IMR-90 (cell line): ENCODE data around the gene ABCA3. TPM values are rescaled to one million over a fixed set of nuclear protein-coding genes. Genes with fewer than 3 reads are reported as not detected.

ENCODE experiments used
- ATAC-seq: fragments of 200-7000 bp; cut with Tn5 transposase; 2 replicates; pipeline ENCODE4 v1.9.1; 2020; ENCODE audit warnings: low read depth, mild to moderate bottlenecking, moderate library complexity
- BruUV-seq: library from RNA; stranded (reverse); fragments of 400-500 nt; replicated peaks from 2 replicates; lab custom pipeline; 2021; lab: Mats Ljungman, UMichigan
- CTCF ChIA-PET: fragments of 300-600 bp; formaldehyde crosslinking; extraction: SDS; loops from one replicate; lab custom pipeline; 2021; ENCODE audit warnings: antibody characterized with exemption; lab: Yijun Ruan, JAX
- POLR2A ChIA-PET: fragments of 300-600 bp; sonication (Branson Sonifier 250); formaldehyde crosslinking; loops from one replicate; lab custom pipeline; 2022; ENCODE audit warnings: antibody characterized with exemption; ENCODE audit not compliant: unreplicated experiment; lab: Charles Lee
- DNase-seq: peaks from one replicate; pipeline ENCODE4 v3.0.0; 2013
- H2AFZ ChIP-seq: replicated peaks from 2 replicates; pipeline ENCODE3; 2013; ENCODE audit warnings: low read length, mild to moderate bottlenecking; ENCODE audit not compliant: poor library complexity
- H2AK5ac ChIP-seq: 2 replicates; pipeline ENCODE4 v1.6.1; 2013; ENCODE audit warnings: low read depth, low read length, inconsistent platforms
- H2AK9ac ChIP-seq: replicated peaks from 2 replicates; pipeline ENCODE3; 2013; ENCODE audit warnings: mild to moderate bottlenecking, low read depth, low read length, moderate library complexity; ENCODE audit not compliant: poor library complexity
- H2BK120ac ChIP-seq: 2 replicates; pipeline ENCODE4 v1.6.1; 2013; ENCODE audit warnings: low read depth, low read length, inconsistent platforms
- H2BK15ac ChIP-seq: 3 replicates; pipeline ENCODE4 v1.6.1; 2013; ENCODE audit warnings: low read depth, low read length, inconsistent platforms
- H2BK20ac ChIP-seq: 2 replicates; pipeline ENCODE4 v1.6.1; 2013; ENCODE audit warnings: low read depth, mild to moderate bottlenecking, inconsistent platforms, low read length, moderate library complexity
- H2BK5ac ChIP-seq: 2 replicates; pipeline ENCODE4 v1.6.1; 2013; ENCODE audit warnings: mild to moderate bottlenecking, low read depth, low read length, inconsistent platforms; ENCODE audit not compliant: poor library complexity, severe bottlenecking
- H3K14ac ChIP-seq: replicated peaks from 2 replicates; pipeline ENCODE4 v1.6.1; 2013; ENCODE audit warnings: low read depth, low read length, inconsistent platforms
- H3K18ac ChIP-seq: 2 replicates; pipeline ENCODE4 v1.6.1; 2013; ENCODE audit warnings: low read depth, low read length, control low read depth
- H3K23ac ChIP-seq: 2 replicates; pipeline ENCODE4 v1.6.1; 2013; ENCODE audit warnings: low read depth, low read length, inconsistent platforms
- H3K27ac ChIP-seq: 2 replicates; pipeline ENCODE4 v1.5.1; 2013; ENCODE audit warnings: mild to moderate bottlenecking, control low read depth, low read length; ENCODE audit not compliant: insufficient read depth
- H3K27me3 ChIP-seq: 2 replicates; pipeline ENCODE4 v1.6.1; 2013; ENCODE audit warnings: low read length; ENCODE audit not compliant: control insufficient read depth, insufficient read depth
- H3K36me3 ChIP-seq: 2 replicates; pipeline ENCODE4 v1.6.1; 2013; ENCODE audit warnings: low read length, mixed read lengths; ENCODE audit not compliant: control insufficient read depth, insufficient read depth
- H3K4ac ChIP-seq: 2 replicates; pipeline ENCODE4 v1.6.1; 2013; ENCODE audit warnings: low read depth, low read length, inconsistent platforms
- H3K4me1 ChIP-seq: 2 replicates; pipeline ENCODE4 v1.6.1; 2013; ENCODE audit warnings: low read length, mixed read lengths; ENCODE audit not compliant: control insufficient read depth, insufficient read depth
- H3K4me2 ChIP-seq: 2 replicates; pipeline ENCODE4 v1.6.1; 2013; ENCODE audit warnings: low read depth, mild to moderate bottlenecking, control low read depth, low read length, moderate library complexity
- H3K4me3 ChIP-seq: 2 replicates; pipeline ENCODE4 v1.5.1; 2013; ENCODE audit warnings: low read depth, mild to moderate bottlenecking, control low read depth, low read length, moderate library complexity; ENCODE audit not compliant: insufficient read depth
- H3K56ac ChIP-seq: 2 replicates; pipeline ENCODE4 v1.6.1; 2013; ENCODE audit warnings: low read length, inconsistent platforms; ENCODE audit not compliant: insufficient read depth; ENCODE audit errors: extremely low read depth
- H3K79me1 ChIP-seq, 2 experiments: 2 replicates each; pipeline ENCODE4 v1.6.1; 2013; ENCODE audit warnings: low read length in 2 of 2, inconsistent platforms in 1 of 2, low read depth in 1 of 2
- H3K9ac ChIP-seq: 2 replicates; pipeline ENCODE4 v1.6.1; 2013; ENCODE audit warnings: low read depth, low read length, control low read depth
- H3K9me1 ChIP-seq: 2 replicates; pipeline ENCODE4 v1.6.1; 2013; ENCODE audit warnings: low read length, inconsistent platforms; ENCODE audit not compliant: insufficient read depth
- H3K9me3 ChIP-seq: 2 replicates; pipeline ENCODE4 v1.6.1; 2013; ENCODE audit warnings: low read length; ENCODE audit not compliant: control insufficient read depth, insufficient read depth
- H4K20me1 ChIP-seq: 2 replicates; pipeline ENCODE4 v1.6.1; 2013; ENCODE audit warnings: low read length, inconsistent platforms; ENCODE audit not compliant: insufficient read depth
- H4K5ac ChIP-seq: 2 replicates; pipeline ENCODE4 v1.6.1; 2013; ENCODE audit warnings: mild to moderate bottlenecking, low read depth, low read length, control low read depth
- H4K8ac ChIP-seq, 2 experiments: 2 replicates each; pipeline ENCODE4 v1.6.1; 2013; ENCODE audit warnings: low read depth in 2 of 2, low read length in 2 of 2, control low read depth in 1 of 2, inconsistent platforms in 1 of 2
- H4K91ac ChIP-seq: 2 replicates; pipeline ENCODE4 v1.6.1; 2013; ENCODE audit warnings: low read depth, low read length, inconsistent platforms; ENCODE audit not compliant: insufficient read depth
- CTCF ChIP-seq: conservative IDR thresholded peaks from 2 replicates; pipeline ENCODE4 v1.5.1; 2012; ENCODE audit warnings: mild to moderate bottlenecking, low read depth, low read length, improper control_type of control experiment
- FOS ChIP-seq: fragments of 150-350 bp; IDR thresholded peaks from 2 replicates; pipeline ENCODE4 v1.6.1; 2016; ENCODE audit warnings: low read depth, low read length
- MAZ ChIP-seq: IDR thresholded peaks from 2 replicates; pipeline ENCODE4 v1.6.1; 2012; ENCODE audit warnings: low read depth, mild to moderate bottlenecking, low read length, improper control_type of control experiment, moderate library complexity, borderline replicate concordance
- RCOR1 ChIP-seq: IDR thresholded peaks from 2 replicates; pipeline ENCODE4 v1.6.1; 2012; ENCODE audit warnings: mild to moderate bottlenecking, low read length, improper control_type of control experiment; ENCODE audit not compliant: insufficient replicate concordance
- WGBS, 2 experiments: methylation state at CpG; one replicate each; pipeline versions ENCODE4 v1.1.5 to v1.1.7; 2013; ENCODE audit warnings: missing lambda C conversion rate in 2 of 2; ENCODE audit not compliant: insufficient read length in 1 of 2; ENCODE audit errors: extremely low coverage in 2 of 2; 5-methylcytosine and 5-hydroxymethylcytosine counted together
- dilution Hi-C: fragments of 300-500 bp; cut with HindIII; formaldehyde crosslinking; loops from one replicate; pipeline ENCODE4 v1.14.3; 2018; ENCODE audit warnings: low sequenced_read_pairs; ENCODE audit not compliant: unreplicated experiment
- in situ Hi-C: fragments of 300-500 bp; cut with MboI; formaldehyde crosslinking; loops from 3 replicates; pipeline ENCODE4 v1.14.3; 2019; ENCODE audit warnings: low sequenced_read_pairs, inconsistent platforms, mixed read lengths
- intact Hi-C: fragments of 100-400 bp; cut with micrococcal nuclease; formaldehyde crosslinking; loops from 2 replicates; pipeline ENCODE4 v1.10.0; 2022
- polyA plus RNA-seq, 3 experiments: library from polyadenylated mRNA; depleted of rRNA; stranded (reverse); fragments of >200 nt; gene quantifications; 2 replicates each; pipeline ENCODE4 v1.2.3, GENCODE V29; 2012; ENCODE audit warnings: low replicate concordance in 1 of 3
- total RNA-seq: library from RNA; depleted of rRNA; stranded (reverse); fragments of >200 nt; gene quantifications from 2 replicates; pipeline ENCODE4 v1.2.3, GENCODE V29; 2012

ABCA3 gene
- total and polyA plus RNA-seq, 2 of the 4 experiments (the other 2 are of a cell fraction), result 0.18 to 0.22 TPM

GRCh38 chr16:2308089-2308962 is 32.2 kb downstream of the ABCA3 start:
- no peak overlapping the region for H2BK5ac ChIP-seq
- H3K4me2 ChIP-seq, result no peak overlapping the region
- DNase-seq (no peak), ATAC-seq (no peak)
- no peak overlapping the region for H3K56ac ChIP-seq
- H3K9ac ChIP-seq, result no peak overlapping the region
- H3K9me1 ChIP-seq, result no peaks in the 10 kb centered on the region
- no peak overlapping the region for H3K4ac ChIP-seq
- H2BK15ac ChIP-seq, result no peak overlapping the region
- no peak overlapping the region for H3K23ac ChIP-seq
- ChIA-PET POLR2A (no interaction called here), CTCF (no interaction called here)
- TF ChIP-seq CTCF (no peak), FOS (no peak), RCOR1 (no peak), MAZ (no peak)
- H3K14ac ChIP-seq, result no peak overlapping the region
- H3K27ac ChIP-seq, result no peak overlapping the region
- BruUV-seq, result no TSS peak
- H4K91ac ChIP-seq, result no peak overlapping the region
- H3K36me3 ChIP-seq, result no peaks in the 10 kb centered on the region
- no peaks in the 10 kb centered on the region for H3K4me1 ChIP-seq
- H3K4me3 ChIP-seq, result no peak overlapping the region
- no peak overlapping the region for H4K5ac ChIP-seq
- H3K18ac ChIP-seq, result no peak overlapping the region
- no peak overlapping the region for H2BK20ac ChIP-seq
- H3K27me3 ChIP-seq, result peaks cover 15% of the 10 kb centered on the region
- H2AK5ac ChIP-seq, result no peak overlapping the region
- no peak overlapping the region for H2BK120ac ChIP-seq
- H4K20me1 ChIP-seq, result no peaks in the 10 kb centered on the region
- no peak overlapping the region for H4K8ac ChIP-seq
- dilution Hi-C loops (no loop called here), in situ Hi-C loops (no loop called here), intact Hi-C loops (no loop called here)
- no peaks in the 10 kb centered on the region for H3K79me1 ChIP-seq
- H3K9me3 ChIP-seq, result no peaks in the 10 kb centered on the region
- WGBS, 2 experiments, result 79% methylated on average over 14 of the region's 30 CpGs; no CpG with 5 or more reads in 1 of the 2 experiments
- peak overlapping the region; percentile 55 for H2AK9ac ChIP-seq
- no peak overlapping the region for H2AFZ ChIP-seq
